ENCODE data around the gene SDHB.

GRCh38 chr1:16976966-16977365, 76.9 kb downstream of the SDHB start:
- no peak for TF ChIP-seq ZBTB33 (IDR thresholded peaks at IDR 0.05)
- no peak for TF ChIP-seq EZH2 (IDR thresholded peaks at IDR 0.05; ENCODE audit: borderline replicate concordance, control insufficient read depth, low read depth, low read length)
- no peak for TF ChIP-seq ZNF24 (IDR thresholded peaks at IDR 0.05)
- TF ChIP-seq ASH2L (IDR thresholded peaks at IDR 0.05; ENCODE audit: borderline replicate concordance, low read depth) = no peak
- no peak for TF ChIP-seq ZNF384 (IDR thresholded peaks at IDR 0.05; ENCODE audit: borderline replicate concordance, low read depth, low read length)
- TF ChIP-seq EP300 (IDR thresholded peaks at IDR 0.05; ENCODE audit: borderline replicate concordance in 1 of 2, control insufficient read depth in 1 of 2, low read depth in 2 of 2, low read length in 2 of 2) = no peak
- TF ChIP-seq RAD21 (IDR thresholded peaks at IDR 0.05; ENCODE audit: insufficient read depth, low read depth, low read length) = no peak
- TF ChIP-seq MLLT1 (IDR thresholded peaks at IDR 0.05) = no peak
- no peak for TF ChIP-seq RCOR1 (conservative IDR thresholded peaks at IDR 0.05; ENCODE audit: low read depth, low read length)
- TF ChIP-seq USF2 (IDR thresholded peaks at IDR 0.05; ENCODE audit: borderline replicate concordance, low read depth, low read length) = no peak
- no peak for TF ChIP-seq CHD1 (IDR thresholded peaks at IDR 0.05; ENCODE audit: low read depth, low read length)

Data from GM12878 (cell line).